IMR-90 (cell line): ENCODE data around the gene OTULINL.

Experiments
- CTCF ChIP-seq: conservative IDR thresholded peaks from 2 replicates; pipeline ENCODE4 v1.5.1; 2012; ENCODE audit warnings: mild to moderate bottlenecking, low read depth, low read length, improper control_type of control experiment
- ELK1 ChIP-seq: fragments of 150-350 bp; IDR thresholded peaks from 2 replicates; pipeline ENCODE4 v1.6.1; 2016; ENCODE audit warnings: low read depth, mild to moderate bottlenecking, low read length, moderate library complexity, borderline replicate concordance
- MXI1 ChIP-seq: IDR thresholded peaks from 2 replicates; pipeline ENCODE4 v1.6.1; 2012; ENCODE audit warnings: low read depth, mild to moderate bottlenecking, low read length, moderate library complexity, borderline replicate concordance
- POLR2A ChIP-seq: IDR thresholded peaks from 2 replicates; pipeline ENCODE4 v1.6.1; 2012; ENCODE audit warnings: mild to moderate bottlenecking, low read depth, low read length
- RAD21 ChIP-seq: IDR thresholded peaks from 2 replicates; pipeline ENCODE4 v1.6.1; 2012; ENCODE audit warnings: low read length, improper control_type of control experiment
- RFX5 ChIP-seq: IDR thresholded peaks from 2 replicates; pipeline ENCODE4 v1.8.0; 2012; ENCODE audit warnings: low read depth, mild to moderate bottlenecking, low read length, moderate library complexity
- SMC3 ChIP-seq: fragments of 150-350 bp; IDR thresholded peaks from 2 replicates; pipeline ENCODE4 v1.6.1; 2016; ENCODE audit warnings: low read depth, mild to moderate bottlenecking, antibody characterized with exemption, low read length, moderate library complexity
- USF2 ChIP-seq: fragments of 150-350 bp; IDR thresholded peaks from 2 replicates; pipeline ENCODE4 v1.6.1; 2017; ENCODE audit warnings: mild to moderate bottlenecking, antibody characterized with exemption, low read length, low read depth

GRCh38 chr5:14552017-14552416 is 29.6 kb upstream of the OTULINL start:
- TF ChIP-seq CTCF, result no peak
- no peak for TF ChIP-seq POLR2A
- TF ChIP-seq RAD21, result no peak
- TF ChIP-seq RFX5, result no peak
- no peak for TF ChIP-seq ELK1
- no peak for TF ChIP-seq SMC3
- TF ChIP-seq MXI1, result no peak
- TF ChIP-seq USF2, result no peak
